SK-N-SH treated with all-trans-retinoic acid at 6 μM for 48 hours (cell line): ENCODE measurements around the gene NHEJ1.
A peak's percentile ranks its signal among the peaks of the same experiment; 100 is the strongest.

Source experiments
- ATAC-seq: fragments of 200-7000 bp; cut with Tn5 transposase; 3 replicates; pipeline ENCODE4 v1.9.1; 2020; ENCODE audit warnings: mild to moderate bottlenecking, moderate library complexity
- ARNTL ChIP-seq: fragments of 450-650 bp; formaldehyde crosslinking; IDR thresholded peaks from 2 replicates; pipeline ENCODE4 v1.5.0; 2020; ENCODE audit warnings: low read depth, mild to moderate bottlenecking, moderate library complexity, borderline replicate concordance
- BACH2 ChIP-seq: fragments of 250-450 bp; sonication (Bioruptor Pico); IDR thresholded peaks from 2 replicates; pipeline ENCODE4 v1.9.0; 2021; ENCODE audit warnings: mild to moderate bottlenecking, borderline replicate concordance
- CSDC2 ChIP-seq: fragments of 250-450 bp; sonication (Bioruptor Pico); IDR thresholded peaks from 2 replicates; pipeline ENCODE4 v1.5.0; 2020; ENCODE audit warnings: mild to moderate bottlenecking, moderate library complexity
- ESRRG ChIP-seq: fragments of 250-450 bp; sonication (Bioruptor Pico); IDR thresholded peaks from 2 replicates; pipeline ENCODE4 v1.6.1; 2021; ENCODE audit warnings: mild to moderate bottlenecking
- GLIS3 ChIP-seq: fragments of 250-450 bp; sonication (Bioruptor Pico); IDR thresholded peaks from 2 replicates; pipeline ENCODE4 v1.5.0; 2020; ENCODE audit warnings: mild to moderate bottlenecking, moderate library complexity
- ISL1 ChIP-seq: fragments of 250-450 bp; sonication (Bioruptor Pico); IDR thresholded peaks from 2 replicates; pipeline ENCODE4 v2.1.2; 2022; ENCODE audit warnings: mild to moderate bottlenecking, moderate library complexity
- OSR1 ChIP-seq: fragments of 250-450 bp; sonication (Bioruptor Pico); IDR thresholded peaks from 2 replicates; pipeline ENCODE4 v1.8.0; 2022; ENCODE audit warnings: moderate library complexity, mild to moderate bottlenecking, inconsistent platforms
- RARB ChIP-seq: fragments of 250-450 bp; sonication (Bioruptor Pico); IDR thresholded peaks from 2 replicates; pipeline ENCODE4 v1.8.0; 2021; ENCODE audit warnings: mild to moderate bottlenecking, moderate library complexity
- SNAI2 ChIP-seq: fragments of 250-450 bp; sonication (Bioruptor Pico); IDR thresholded peaks from 2 replicates; pipeline ENCODE4 v1.5.0; 2020; ENCODE audit warnings: mild to moderate bottlenecking, moderate library complexity
- TCF4 ChIP-seq: fragments of 250-450 bp; sonication (Bioruptor Pico); IDR thresholded peaks from 2 replicates; pipeline ENCODE4 v1.8.0; 2021; ENCODE audit warnings: mild to moderate bottlenecking, moderate library complexity, borderline replicate concordance
- ZFP3 ChIP-seq: fragments of 250-450 bp; sonication (Bioruptor Pico); IDR thresholded peaks from 2 replicates; pipeline ENCODE4 v1.5.0; 2020; ENCODE audit warnings: mild to moderate bottlenecking, moderate library complexity
- ZFP30 ChIP-seq: fragments of 450-650 bp; formaldehyde crosslinking; IDR thresholded peaks from 2 replicates; pipeline ENCODE4 v1.5.0; 2022; ENCODE audit warnings: mild to moderate bottlenecking, moderate library complexity
- ZNF565 ChIP-seq: fragments of 450-650 bp; formaldehyde crosslinking; conservative IDR thresholded peaks from 2 replicates; pipeline ENCODE4 v1.5.0; 2020; ENCODE audit warnings: low read depth, mild to moderate bottlenecking, moderate library complexity
- ZNF70 ChIP-seq: fragments of 450-650 bp; formaldehyde crosslinking; IDR thresholded peaks from 2 replicates; pipeline ENCODE4 v1.5.0; 2020; ENCODE audit warnings: mild to moderate bottlenecking, moderate library complexity
- ZNF8 ChIP-seq: fragments of 450-650 bp; formaldehyde crosslinking; IDR thresholded peaks from 2 replicates; pipeline ENCODE4 v1.5.0; 2020; ENCODE audit warnings: mild to moderate bottlenecking, moderate library complexity
- TF ChIP-seq, protein P1 (sequence below): fragments of 250-450 bp; sonication (Bioruptor Pico); IDR thresholded peaks from 2 replicates; pipeline ENCODE4 v1.8.0; 2021; ENCODE audit warnings: low read depth, mild to moderate bottlenecking, moderate library complexity, borderline replicate concordance
- TF ChIP-seq, protein P2 (sequence below): fragments of 250-450 bp; sonication (Bioruptor Pico); IDR thresholded peaks from 2 replicates; pipeline ENCODE4 v1.5.1; 2020; ENCODE audit warnings: low read depth, mild to moderate bottlenecking, moderate library complexity
- TF ChIP-seq, protein P3 (sequence below): fragments of 250-450 bp; sonication (Bioruptor Pico); IDR thresholded peaks from 2 replicates; pipeline ENCODE4 v1.8.0; 2020; ENCODE audit warnings: mild to moderate bottlenecking, moderate library complexity, borderline replicate concordance
- TF ChIP-seq, protein P4 (sequence below): fragments of 250-450 bp; sonication (Bioruptor Pico); IDR thresholded peaks from 2 replicates; pipeline ENCODE4 v1.5.0; 2020; ENCODE audit warnings: mild to moderate bottlenecking, moderate library complexity
- TF ChIP-seq, protein P5 (sequence below): fragments of 250-450 bp; sonication (Bioruptor Pico); IDR thresholded peaks from 2 replicates; pipeline ENCODE4 v1.5.1; 2021; ENCODE audit warnings: mild to moderate bottlenecking, moderate library complexity

Gene NHEJ1

DNA sequence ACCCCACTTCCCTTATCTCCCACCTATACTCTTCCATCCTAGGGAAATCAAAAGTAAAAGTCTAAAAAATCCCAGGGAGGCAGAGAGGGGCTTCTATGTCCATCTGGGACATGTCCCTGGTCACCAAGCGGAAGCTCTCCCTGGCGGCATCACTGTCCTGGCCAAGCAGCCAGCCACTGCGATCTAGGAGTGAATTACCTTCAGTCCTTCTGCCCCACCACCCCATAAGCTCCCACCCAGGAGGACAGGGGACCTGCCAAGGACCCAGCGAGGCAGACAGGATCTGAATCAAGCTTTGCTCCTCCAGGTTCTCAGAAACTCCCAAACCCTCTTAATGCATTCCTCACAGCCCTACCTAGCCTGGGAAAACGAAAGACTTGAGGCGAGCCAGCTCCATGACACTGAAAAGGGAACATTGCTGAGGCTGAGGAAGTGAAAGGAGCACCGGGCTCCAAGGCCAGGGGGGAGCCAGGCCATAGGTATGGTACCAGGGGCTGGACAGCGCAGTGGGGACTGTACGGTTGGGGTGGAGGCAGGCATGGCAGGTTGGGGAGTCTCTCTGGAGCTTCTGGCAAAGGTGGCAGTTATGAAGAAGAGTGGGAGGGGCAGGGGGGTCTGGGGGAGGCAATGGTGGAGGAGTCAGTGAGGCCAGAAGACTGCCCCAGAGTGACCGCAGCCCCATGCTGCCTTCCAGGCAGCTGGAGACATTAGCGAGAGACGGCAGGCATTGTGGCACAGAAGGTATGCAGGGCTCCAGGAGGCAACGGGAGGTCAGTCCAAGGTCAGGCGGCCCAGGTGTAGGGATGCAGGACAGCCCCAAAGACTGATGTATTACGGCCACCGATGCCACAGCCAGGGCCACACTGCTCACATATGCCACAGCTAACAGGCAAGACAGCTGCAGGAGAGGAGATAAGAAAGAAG, 11.9 kb upstream of the NHEJ1 start:
- ATAC-seq, result no peak
- TF ChIP-seq ZFP30 (CRISPR knock-in tag), result no peak
- no peak for TF ChIP-seq ZNF565
- TF ChIP-seq TCF4 (CRISPR knock-in tag), result no peak
- no peak for TF ChIP-seq ZFP3 (CRISPR knock-in tag)
- TF ChIP-seq BACH2 (CRISPR knock-in tag), result no peak
- TF ChIP-seq, protein P1, sequence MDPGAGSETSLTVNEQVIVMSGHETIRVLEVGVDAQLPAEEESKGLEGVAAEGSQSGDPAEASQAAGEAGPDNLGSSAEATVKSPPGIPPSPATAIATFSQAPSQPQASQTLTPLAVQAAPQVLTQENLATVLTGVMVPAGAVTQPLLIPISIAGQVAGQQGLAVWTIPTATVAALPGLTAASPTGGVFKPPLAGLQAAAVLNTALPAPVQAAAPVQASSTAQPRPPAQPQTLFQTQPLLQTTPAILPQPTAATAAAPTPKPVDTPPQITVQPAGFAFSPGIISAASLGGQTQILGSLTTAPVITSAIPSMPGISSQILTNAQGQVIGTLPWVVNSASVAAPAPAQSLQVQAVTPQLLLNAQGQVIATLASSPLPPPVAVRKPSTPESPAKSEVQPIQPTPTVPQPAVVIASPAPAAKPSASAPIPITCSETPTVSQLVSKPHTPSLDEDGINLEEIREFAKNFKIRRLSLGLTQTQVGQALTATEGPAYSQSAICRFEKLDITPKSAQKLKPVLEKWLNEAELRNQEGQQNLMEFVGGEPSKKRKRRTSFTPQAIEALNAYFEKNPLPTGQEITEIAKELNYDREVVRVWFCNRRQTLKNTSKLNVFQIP (CRISPR knock-in tag), result no peak
- no peak for TF ChIP-seq ARNTL (CRISPR knock-in tag)
- TF ChIP-seq SNAI2 (CRISPR knock-in tag), result no peak
- no peak for TF ChIP-seq ISL1
- TF ChIP-seq, protein P2, sequence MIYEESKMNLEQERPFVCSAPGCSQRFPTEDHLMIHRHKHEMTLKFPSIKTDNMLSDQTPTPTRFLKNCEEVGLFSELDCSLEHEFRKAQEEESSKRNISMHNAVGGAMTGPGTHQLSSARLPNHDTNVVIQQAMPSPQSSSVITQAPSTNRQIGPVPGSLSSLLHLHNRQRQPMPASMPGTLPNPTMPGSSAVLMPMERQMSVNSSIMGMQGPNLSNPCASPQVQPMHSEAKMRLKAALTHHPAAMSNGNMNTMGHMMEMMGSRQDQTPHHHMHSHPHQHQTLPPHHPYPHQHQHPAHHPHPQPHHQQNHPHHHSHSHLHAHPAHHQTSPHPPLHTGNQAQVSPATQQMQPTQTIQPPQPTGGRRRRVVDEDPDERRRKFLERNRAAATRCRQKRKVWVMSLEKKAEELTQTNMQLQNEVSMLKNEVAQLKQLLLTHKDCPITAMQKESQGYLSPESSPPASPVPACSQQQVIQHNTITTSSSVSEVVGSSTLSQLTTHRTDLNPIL, result no peak
- no peak for TF ChIP-seq OSR1 (CRISPR knock-in tag)

DNA sequence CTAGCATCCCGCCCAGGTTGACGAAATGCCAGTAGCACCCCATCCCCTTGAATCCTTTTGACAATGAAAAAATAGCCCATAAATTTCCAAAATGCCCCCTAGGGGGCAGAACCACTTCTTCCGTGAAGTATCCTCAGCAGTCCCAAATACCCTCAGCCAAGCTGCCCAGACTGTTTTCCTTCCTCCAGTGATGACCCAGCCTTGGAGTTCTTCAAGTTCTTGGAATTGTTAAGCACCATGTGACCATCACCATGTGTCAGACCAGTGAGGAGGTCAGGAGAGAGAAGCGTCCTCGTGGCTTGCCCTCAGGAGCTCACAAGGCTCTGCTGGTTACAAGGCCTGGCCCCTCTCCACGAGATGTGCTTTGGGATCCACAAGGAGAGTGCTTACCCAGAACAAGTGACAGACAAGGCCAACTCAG, 10.6 kb upstream of the NHEJ1 start:
- no peak for TF ChIP-seq ZNF565
- TF ChIP-seq BACH2 (CRISPR knock-in tag), result no peak
- TF ChIP-seq, protein P3, sequence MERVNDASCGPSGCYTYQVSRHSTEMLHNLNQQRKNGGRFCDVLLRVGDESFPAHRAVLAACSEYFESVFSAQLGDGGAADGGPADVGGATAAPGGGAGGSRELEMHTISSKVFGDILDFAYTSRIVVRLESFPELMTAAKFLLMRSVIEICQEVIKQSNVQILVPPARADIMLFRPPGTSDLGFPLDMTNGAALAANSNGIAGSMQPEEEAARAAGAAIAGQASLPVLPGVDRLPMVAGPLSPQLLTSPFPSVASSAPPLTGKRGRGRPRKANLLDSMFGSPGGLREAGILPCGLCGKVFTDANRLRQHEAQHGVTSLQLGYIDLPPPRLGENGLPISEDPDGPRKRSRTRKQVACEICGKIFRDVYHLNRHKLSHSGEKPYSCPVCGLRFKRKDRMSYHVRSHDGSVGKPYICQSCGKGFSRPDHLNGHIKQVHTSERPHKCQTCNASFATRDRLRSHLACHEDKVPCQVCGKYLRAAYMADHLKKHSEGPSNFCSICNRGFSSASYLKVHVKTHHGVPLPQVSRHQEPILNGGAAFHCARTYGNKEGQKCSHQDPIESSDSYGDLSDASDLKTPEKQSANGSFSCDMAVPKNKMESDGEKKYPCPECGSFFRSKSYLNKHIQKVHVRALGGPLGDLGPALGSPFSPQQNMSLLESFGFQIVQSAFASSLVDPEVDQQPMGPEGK (CRISPR knock-in tag), result no peak
- TF ChIP-seq ZFP3 (CRISPR knock-in tag), result no peak
- TF ChIP-seq RARB (CRISPR knock-in tag), result no peak
- no peak for TF ChIP-seq ESRRG (CRISPR knock-in tag)
- TF ChIP-seq OSR1 (CRISPR knock-in tag), result no peak
- TF ChIP-seq, protein P4, sequence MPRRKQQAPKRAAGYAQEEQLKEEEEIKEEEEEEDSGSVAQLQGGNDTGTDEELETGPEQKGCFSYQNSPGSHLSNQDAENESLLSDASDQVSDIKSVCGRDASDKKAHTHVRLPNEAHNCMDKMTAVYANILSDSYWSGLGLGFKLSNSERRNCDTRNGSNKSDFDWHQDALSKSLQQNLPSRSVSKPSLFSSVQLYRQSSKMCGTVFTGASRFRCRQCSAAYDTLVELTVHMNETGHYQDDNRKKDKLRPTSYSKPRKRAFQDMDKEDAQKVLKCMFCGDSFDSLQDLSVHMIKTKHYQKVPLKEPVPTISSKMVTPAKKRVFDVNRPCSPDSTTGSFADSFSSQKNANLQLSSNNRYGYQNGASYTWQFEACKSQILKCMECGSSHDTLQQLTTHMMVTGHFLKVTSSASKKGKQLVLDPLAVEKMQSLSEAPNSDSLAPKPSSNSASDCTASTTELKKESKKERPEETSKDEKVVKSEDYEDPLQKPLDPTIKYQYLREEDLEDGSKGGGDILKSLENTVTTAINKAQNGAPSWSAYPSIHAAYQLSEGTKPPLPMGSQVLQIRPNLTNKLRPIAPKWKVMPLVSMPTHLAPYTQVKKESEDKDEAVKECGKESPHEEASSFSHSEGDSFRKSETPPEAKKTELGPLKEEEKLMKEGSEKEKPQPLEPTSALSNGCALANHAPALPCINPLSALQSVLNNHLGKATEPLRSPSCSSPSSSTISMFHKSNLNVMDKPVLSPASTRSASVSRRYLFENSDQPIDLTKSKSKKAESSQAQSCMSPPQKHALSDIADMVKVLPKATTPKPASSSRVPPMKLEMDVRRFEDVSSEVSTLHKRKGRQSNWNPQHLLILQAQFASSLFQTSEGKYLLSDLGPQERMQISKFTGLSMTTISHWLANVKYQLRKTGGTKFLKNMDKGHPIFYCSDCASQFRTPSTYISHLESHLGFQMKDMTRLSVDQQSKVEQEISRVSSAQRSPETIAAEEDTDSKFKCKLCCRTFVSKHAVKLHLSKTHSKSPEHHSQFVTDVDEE (CRISPR knock-in tag), result no peak
- TF ChIP-seq, protein P5, sequence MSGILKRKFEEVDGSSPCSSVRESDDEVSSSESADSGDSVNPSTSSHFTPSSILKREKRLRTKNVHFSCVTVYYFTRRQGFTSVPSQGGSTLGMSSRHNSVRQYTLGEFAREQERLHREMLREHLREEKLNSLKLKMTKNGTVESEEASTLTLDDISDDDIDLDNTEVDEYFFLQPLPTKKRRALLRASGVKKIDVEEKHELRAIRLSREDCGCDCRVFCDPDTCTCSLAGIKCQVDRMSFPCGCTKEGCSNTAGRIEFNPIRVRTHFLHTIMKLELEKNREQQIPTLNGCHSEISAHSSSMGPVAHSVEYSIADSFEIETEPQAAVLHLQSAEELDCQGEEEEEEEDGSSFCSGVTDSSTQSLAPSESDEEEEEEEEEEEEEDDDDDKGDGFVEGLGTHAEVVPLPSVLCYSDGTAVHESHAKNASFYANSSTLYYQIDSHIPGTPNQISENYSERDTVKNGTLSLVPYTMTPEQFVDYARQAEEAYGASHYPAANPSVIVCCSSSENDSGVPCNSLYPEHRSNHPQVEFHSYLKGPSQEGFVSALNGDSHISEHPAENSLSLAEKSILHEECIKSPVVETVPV (CRISPR knock-in tag), result no peak
- no peak for TF ChIP-seq CSDC2 (CRISPR knock-in tag)
- no peak for TF ChIP-seq ZNF70
- TF ChIP-seq ZNF8 (CRISPR knock-in tag), result no peak
- no peak for TF ChIP-seq GLIS3 (CRISPR knock-in tag)
- peak; percentile 79 for ATAC-seq
